HG02642 (cell line): ENCODE results near the gene EEF1E1.

Experiments
- ATAC-seq: cut with Tn5 transposase; IDR thresholded peaks from one replicate; pipeline ENCODE4 v1.9.1; 2021; ENCODE audit warnings: mild to moderate bottlenecking; ENCODE audit not compliant: unreplicated experiment, poor library complexity

EEF1E1 gene

GRCh38 chr6:8088886-8089285 is 13.5 kb downstream of the EEF1E1 start:
- ATAC-seq = no peak

DNA sequence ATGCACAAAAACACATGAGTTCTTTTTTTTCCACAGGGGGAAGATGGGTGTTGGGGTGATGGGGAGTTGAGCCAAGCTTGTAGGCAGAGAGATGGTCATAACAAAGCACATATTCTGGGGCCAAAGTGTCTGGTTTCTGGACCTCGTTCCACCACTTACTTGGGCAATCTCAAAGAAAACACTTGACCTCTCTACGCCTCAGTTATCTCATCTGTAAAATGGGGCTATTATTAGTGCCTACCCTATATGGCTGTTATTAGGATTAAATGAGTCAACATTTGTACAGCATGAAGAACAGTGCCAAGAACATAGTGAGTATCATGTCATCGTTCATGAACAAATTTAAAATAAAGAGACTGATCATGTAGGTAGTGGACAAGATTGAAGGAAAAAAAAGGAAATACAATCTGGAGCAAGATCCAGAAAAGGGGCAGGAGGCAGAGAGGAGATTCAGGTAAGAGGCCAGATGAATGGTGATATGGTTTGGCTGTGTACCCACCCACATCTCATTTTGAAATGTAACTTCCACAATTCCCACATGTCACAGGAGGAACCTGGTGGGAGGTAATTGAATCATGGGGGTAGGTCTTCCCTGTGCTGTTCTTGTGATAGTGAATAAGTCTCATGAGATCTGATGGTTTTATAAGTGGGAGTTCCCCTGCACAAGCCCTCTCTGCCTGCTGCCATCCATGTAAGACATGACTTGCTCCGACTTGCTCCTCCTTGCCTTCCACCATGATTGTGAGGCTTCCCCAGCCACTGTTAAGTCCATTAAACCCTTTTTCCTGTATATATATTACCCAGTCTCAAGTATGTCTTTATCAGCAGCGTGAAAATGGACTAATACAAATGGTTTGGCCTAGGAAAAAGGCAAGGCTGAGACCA is 14.2 kb downstream of the EEF1E1 start:
- no peak for ATAC-seq

- ATAC-seq = no peak
Observed at GRCh38 chr6:8086755-8087306, 15.5 kb downstream of the EEF1E1 start.

DNA sequence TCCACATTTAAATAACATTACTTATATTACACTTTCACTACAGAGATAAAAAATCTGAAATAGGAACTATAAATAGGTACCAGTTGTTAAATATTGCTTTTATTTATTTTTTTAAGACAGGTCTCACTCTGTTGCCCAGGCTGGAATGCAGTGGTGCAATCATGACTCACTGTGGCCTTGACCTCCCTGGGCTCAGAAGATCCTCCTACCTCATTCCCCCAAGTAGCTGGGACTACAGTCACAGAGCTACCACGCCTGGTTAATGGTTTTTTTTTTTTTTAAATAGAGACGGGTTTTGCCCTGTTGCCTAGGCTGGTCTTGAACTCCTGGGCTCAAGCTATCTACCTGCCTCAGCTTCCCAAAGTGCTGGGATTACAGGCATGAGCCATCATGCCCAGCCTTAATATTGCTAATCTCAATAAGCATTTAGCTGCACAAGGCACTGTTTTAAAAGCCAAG is 17.3 kb downstream of the EEF1E1 start:
- ATAC-seq = no peak

GRCh38 chr6:8084586-8084985 is 17.8 kb downstream of the EEF1E1 start:
- ATAC-seq = no peak

DNA sequence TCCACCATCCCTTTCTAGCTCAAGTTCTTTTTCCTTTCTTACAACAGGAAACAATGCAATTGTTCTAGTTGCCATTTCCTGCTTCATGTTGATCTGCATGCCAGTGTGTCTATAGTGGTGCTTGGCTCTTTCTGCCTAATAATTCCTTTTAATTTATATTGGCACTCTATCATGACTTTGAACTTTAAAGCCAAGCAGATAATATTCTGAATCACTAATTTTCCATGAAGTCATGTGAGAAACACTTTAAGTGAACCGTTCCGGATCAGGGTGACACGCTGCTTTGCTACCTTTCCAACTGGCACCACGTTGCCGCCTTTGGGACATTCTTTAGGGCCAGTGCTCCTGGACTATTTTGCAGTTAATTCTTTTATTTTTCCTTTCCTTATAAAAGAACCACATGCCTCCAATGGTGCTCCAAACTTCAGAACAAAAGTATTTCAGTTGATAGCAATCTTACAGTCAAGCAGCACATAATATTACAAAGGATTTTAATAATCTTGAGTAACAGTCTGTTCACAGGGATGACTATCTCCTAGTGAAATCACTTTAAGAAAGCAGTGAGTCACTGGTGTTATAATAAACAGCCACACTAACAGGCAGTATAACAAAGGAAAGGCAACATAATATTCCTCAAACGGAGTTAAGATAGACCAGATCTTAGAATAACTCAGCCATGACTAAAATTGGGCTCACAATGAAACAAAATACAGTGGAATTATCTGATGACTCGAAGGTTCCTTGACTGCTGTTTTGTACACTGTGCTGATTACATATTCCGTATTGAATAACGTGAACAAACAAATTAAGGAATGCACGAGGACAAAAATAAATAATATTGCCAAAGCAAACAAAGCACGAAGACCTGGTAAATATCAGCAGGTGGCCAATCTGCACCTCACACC is 19.1 kb downstream of the EEF1E1 start:
- no peak for ATAC-seq

DNA sequence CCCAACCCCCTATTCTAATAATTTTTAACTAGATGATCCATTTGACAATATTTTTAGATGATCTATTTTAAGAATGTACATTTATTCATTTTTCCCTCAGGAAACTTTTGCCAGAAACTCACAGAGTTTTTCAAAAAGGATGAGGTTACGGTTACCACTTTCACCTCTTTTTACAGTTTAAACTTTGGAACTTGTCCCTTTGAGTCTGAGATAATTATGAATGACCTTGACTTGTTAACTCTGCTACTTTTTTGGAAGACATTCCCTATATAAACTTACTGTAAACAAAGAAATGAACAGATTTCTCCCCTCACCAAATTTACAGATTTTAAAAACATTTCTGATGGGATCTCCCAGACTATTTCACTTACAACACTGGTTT is 19.8 kb downstream of the EEF1E1 start:
- no peak for ATAC-seq

- no peak for ATAC-seq
Observed at GRCh38 chr6:8080362-8081151, 21.8 kb downstream of the EEF1E1 start.

DNA sequence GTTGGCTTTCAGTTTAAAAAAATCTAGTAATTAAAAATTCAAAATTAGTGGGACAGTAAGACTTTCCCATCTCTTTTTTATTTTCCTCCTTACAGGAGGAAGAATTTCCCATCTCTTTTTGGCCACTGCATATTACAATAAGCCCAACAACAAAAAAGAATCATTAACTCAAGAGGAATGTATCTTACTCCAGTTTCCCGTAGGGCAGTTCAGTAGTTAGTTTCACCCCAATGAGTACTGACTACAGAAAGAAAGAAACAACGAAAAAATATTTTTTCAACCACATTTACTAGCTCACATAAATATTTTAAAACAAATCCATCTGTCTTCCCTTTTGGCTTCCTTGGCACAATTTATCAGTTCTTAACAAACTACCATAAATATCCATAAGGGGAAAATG is 23.2 kb downstream of the EEF1E1 start:
- no peak for ATAC-seq

DNA sequence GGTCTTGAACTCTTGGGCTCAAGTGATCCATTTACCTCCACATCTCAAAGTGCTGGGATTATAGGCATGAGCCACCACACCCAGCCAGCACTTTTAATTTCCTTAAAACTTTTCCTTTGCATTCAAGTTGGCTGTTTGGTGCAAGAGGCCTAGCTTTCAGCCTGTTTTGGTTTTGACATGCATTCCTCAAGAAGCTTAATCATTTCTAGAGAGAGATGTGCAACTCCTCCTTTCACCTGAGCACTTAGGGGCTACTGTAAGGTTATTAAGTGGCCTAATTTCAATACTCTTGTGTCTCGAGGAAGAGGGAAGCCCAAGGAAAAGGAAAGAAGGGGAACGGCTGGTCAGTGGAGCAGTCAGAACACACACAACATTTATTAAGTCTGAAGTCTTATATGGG is 24.4 kb downstream of the EEF1E1 start:
- ATAC-seq = no peak

DNA sequence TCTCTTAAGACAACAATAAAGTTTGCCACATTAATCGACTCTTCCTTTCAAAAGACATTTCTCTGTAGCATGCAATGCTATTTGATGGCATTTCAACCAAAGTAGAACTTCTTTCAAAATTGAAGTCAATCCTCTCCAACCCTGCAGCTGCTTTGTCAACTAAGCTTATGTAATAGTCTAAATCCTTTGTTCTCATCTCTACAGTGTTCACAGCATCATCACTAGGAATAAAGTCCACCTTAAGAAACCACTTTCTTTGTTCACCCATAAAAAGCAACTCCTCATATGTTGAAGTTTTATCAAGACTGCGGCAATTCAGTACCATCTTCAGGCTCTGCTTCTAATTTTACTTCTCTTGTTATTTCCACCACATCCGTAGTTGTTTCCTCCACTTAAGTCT is 26.6 kb downstream of the EEF1E1 start:
- ATAC-seq = no peak

- no peak for ATAC-seq
Observed at GRCh38 chr6:8075185-8075584, 27.2 kb downstream of the EEF1E1 start.

DNA sequence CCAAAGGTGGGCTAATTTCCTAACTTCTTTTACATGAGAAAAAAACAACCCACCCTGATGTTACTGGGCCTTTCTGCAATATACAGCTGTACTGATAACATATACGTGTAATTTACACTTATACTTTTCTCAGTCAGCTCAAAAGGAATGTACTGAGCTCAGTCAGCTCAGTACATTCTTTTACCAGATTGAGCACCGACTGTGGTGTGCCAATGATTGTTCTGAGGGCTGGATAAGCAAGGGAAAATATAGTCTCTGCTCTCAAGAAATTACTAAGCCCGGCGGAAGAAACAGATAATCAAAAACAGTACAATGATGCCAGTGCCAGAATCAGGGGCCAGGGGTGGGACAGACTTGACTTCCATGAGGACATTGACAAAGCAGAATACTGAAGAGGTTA is 28.1 kb downstream of the EEF1E1 start:
- ATAC-seq = no peak

DNA sequence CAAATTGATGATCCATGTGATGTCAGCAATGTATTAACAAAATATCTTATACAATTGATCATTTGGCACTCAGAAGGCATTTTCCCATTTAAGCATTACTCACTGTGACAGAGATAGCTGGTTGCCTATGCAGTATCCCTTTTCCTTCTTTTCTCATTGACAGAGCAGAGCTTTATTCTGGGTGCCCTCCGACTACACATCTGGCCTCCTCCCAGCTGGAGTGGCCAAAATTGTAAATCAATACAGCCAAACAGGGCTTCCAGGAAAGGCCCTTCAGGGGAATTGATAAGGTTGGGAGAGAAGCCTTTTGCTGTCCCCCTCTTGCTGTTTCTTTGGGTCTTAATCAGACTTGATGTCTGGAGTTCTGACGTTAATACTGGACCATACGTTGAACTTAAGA is 28.6 kb downstream of the EEF1E1 start:
- ATAC-seq = no peak

- no peak for ATAC-seq
Observed at GRCh38 chr6:8070718-8071117, 31.6 kb downstream of the EEF1E1 start.

DNA sequence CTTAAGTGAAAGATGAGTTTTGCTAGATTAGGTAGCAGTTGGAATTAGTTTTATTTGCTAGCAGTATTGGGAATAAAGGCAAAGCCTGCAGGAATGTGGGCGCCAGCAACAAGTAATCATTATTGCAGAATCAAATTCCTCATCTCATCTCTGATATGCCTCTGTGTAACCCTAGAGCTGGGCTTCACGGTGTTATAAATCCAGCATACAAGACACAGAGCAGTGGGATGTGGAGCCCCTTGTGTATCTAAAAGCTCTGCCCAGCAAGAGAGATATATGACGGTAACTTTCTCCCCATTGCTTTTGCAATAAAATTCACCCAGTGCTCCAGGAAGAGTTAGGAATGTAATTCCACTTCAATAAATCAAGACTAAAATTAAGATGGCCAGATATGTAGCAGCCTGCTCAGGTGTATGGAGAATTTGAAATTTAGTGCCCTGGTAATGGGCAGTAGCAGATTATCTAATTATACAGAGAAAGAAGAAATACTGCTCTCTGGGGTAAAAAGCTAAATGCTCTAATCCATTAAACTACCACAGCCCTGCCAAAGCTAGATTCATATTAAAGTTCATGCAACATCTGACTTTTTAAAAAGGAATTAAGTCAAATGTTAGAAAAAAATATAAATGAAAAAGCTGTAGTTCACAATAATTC is 32.6 kb downstream of the EEF1E1 start:
- ATAC-seq = no peak

DNA sequence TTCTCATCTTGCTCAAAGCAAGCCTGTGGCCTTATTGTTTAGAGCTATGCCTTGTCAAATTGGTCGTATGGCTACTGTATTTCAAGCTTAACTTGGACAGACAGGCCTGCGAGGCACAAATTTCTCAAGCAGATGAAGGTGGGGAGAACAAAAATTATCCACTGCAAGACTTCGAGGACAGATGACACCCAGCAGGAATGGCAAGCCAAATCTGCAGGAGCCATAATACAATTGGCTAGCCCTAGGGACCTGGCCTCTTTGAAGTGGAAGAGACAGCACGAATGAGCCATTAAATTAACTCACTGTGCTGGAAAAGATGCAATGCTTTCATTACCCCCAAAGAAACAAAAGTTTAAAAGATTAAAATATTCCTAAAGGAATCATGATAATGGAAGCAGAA is 33.2 kb downstream of the EEF1E1 start:
- ATAC-seq = no peak

- ATAC-seq = no peak
Observed at GRCh38 chr6:8066108-8066507, 36.2 kb downstream of the EEF1E1 start.

DNA sequence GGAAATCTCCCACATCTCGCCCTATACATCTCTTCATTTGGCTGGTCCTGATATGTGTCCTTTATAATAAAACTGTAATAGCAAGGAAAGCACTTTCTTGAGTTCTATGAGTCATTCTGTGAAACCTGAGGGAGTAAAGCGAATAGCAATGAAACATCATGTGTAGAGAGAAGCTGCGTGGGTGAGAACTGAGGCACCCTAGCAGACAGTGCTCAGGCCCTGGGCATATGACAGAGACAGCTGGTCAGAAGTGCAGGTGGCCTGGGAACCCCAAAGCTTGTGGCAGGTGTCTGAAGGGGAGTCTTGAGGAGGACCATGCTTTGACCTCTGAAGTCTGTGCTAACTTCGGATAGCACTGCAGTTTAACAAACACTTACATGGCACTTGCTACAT is 36.8 kb downstream of the EEF1E1 start:
- ATAC-seq = peak; percentile 60
